GM18505 (cell line): ENCODE data around the gene RORC.

Experiments
- ATAC-seq: cut with Tn5 transposase; IDR thresholded peaks from one replicate; pipeline ENCODE4 v1.9.1; 2021; ENCODE audit not compliant: unreplicated experiment
- POLR2A ChIP-seq: IDR thresholded peaks from 4 replicates; pipeline ENCODE4 v1.6.1; 2011; ENCODE audit warnings: borderline replicate concordance; ENCODE audit not compliant: insufficient read depth, insufficient read length; ENCODE audit errors: extremely low read depth

Gene RORC

GRCh38 chr1:151809985-151810556 is 21.5 kb downstream of the RORC start:
- ATAC-seq = no peak
- no peak for TF ChIP-seq POLR2A

- no peak for ATAC-seq
- TF ChIP-seq POLR2A = no peak
Observed at GRCh38 chr1:151809290-151809984, 22.2 kb downstream of the RORC start.

GRCh38 chr1:151807766-151808165 is 23.8 kb downstream of the RORC start:
- no peak for TF ChIP-seq POLR2A
- no peak for ATAC-seq

GRCh38 chr1:151807131-151807530 is 24.5 kb downstream of the RORC start:
- ATAC-seq = no peak
- no peak for TF ChIP-seq POLR2A

- no peak for TF ChIP-seq POLR2A
- no peak for ATAC-seq
Observed at GRCh38 chr1:151806170-151806569, 25.4 kb downstream of the RORC start.

GRCh38 chr1:151805066-151805820 is 26.4 kb downstream of the RORC start, which contains the start of gene LINGO4:
Gene LINGO4, minus strand, starts transcription at chr1:151805419. Its CDS starts 2,715 bp downstream, at chr1:151802704.
- no peak for TF ChIP-seq POLR2A
- no peak for ATAC-seq

- no peak for TF ChIP-seq POLR2A
- no peak for ATAC-seq
Observed at GRCh38 chr1:151803915-151804314, 27.7 kb downstream of the RORC start.

- ATAC-seq = no peak
- no peak for TF ChIP-seq POLR2A
Observed at GRCh38 chr1:151803164-151803563, 28.4 kb downstream of the RORC start.

GRCh38 chr1:151802372-151802771 is 29.2 kb downstream of the RORC start:
- ATAC-seq = no peak
- no peak for TF ChIP-seq POLR2A

- ATAC-seq = no peak
- TF ChIP-seq POLR2A = no peak
Observed at GRCh38 chr1:151801846-151802245, 29.8 kb downstream of the RORC start.

GRCh38 chr1:151801310-151801820 is 30.2 kb downstream of the RORC start:
- ATAC-seq = no peak
- no peak for TF ChIP-seq POLR2A

GRCh38 chr1:151800830-151801229 is 30.8 kb downstream of the RORC start:
- no peak for TF ChIP-seq POLR2A
- ATAC-seq = no peak

GRCh38 chr1:151799179-151800022 is 32.2 kb downstream of the RORC start:
- TF ChIP-seq POLR2A = no peak
- no peak for ATAC-seq
